Lung (tissue), 12 donors: ENCODE results near the gene BAZ1A. TPM values are rescaled to one million over a fixed set of nuclear protein-coding genes. Genes with fewer than 3 reads are reported as not detected.

Experiments
- ATAC-seq: fragments of 200-7000 bp; cut with Tn5 transposase; one replicate; pipeline ENCODE4 v1.9.1; 2020; ENCODE audit warnings: moderate number of reproducible peaks; ENCODE audit not compliant: insufficient read depth, low FRiP score
- DNase-seq, 3 donors: peaks; one replicate each; pipeline ENCODE4 v3.0.0-alpha.2; 2013 to 2017
- H3K27ac ChIP-seq, 2 donors: one replicate each; pipeline ENCODE4 v1.5.1; 2013; ENCODE audit warnings: mild to moderate bottlenecking in 2 of 2, moderate library complexity in 2 of 2, control low read depth in 1 of 2, inconsistent platforms in 1 of 2, low read depth in 1 of 2, low read length in 1 of 2
- H3K27me3 ChIP-seq, 3 donors: one replicate each; pipeline ENCODE4 v1.5.1; 2013; ENCODE audit warnings: low read length in 2 of 3; ENCODE audit not compliant: control insufficient read depth in 3 of 3, insufficient read depth in 3 of 3
- H3K36me3 ChIP-seq, 4 donors: one replicate each; pipeline ENCODE4 v1.5.1; 2013; ENCODE audit warnings: low read length in 4 of 4, mild to moderate bottlenecking in 1 of 4, moderate library complexity in 1 of 4; ENCODE audit not compliant: control insufficient read depth in 4 of 4, insufficient read depth in 4 of 4
- H3K4me1 ChIP-seq, 5 donors: one replicate each; pipeline ENCODE4 v1.5.1; 2013; ENCODE audit warnings: low read length in 5 of 5, mild to moderate bottlenecking in 2 of 5, moderate library complexity in 1 of 5; ENCODE audit not compliant: control insufficient read depth in 5 of 5, insufficient read depth in 5 of 5
- H3K4me3 ChIP-seq: one replicate; pipeline ENCODE4 v1.5.1; 2013; ENCODE audit warnings: mild to moderate bottlenecking, control low read depth, moderate library complexity
- H3K9ac ChIP-seq, 2 donors: one replicate each; pipeline ENCODE4 v1.5.1; 2013; ENCODE audit warnings: low read length in 2 of 2, control low read depth in 1 of 2; ENCODE audit not compliant: insufficient read depth in 1 of 2
- H3K9me3 ChIP-seq, 4 donors: one replicate each; pipeline ENCODE4 v1.5.1; 2013; ENCODE audit warnings: low read length in 3 of 4, mild to moderate bottlenecking in 1 of 4, moderate library complexity in 1 of 4; ENCODE audit not compliant: control insufficient read depth in 4 of 4, insufficient read depth in 3 of 4
- WGBS, 2 donors: extraction: QIAGEN DNeasy Blood & Tissue Kit; methylation state at CpG; one replicate each; pipeline ENCODE4 v1.1.7; 2013; 5-methylcytosine and 5-hydroxymethylcytosine counted together
- polyA plus RNA-seq, 2 donors: library from polyadenylated mRNA; stranded (reverse); fragments of 200-250 nt; gene quantifications; one replicate each; pipeline ENCODE4 v1.2.1, GENCODE V29; 2013
- total RNA-seq, 2 donors: library from RNA; depleted of rRNA in 1 of 2; stranded (reverse); fragments of >200 nt in 1 of 2; gene quantifications; one replicate each; pipeline ENCODE4 v1.2.1, GENCODE V29; 2014 to 2021
- TF ChIP-seq, protein P1 (sequence below): IDR thresholded peaks from 2 replicates; pipeline ENCODE4 v1.5.1; 2012; ENCODE audit warnings: mild to moderate bottlenecking; ENCODE audit errors: control extremely low read depth, extremely low read depth
- donor health status: control.
- donor health status: control.
- donor health status: Bipolar disorder and iron deficiency.
- donor health status: healthy.
- donor health status: DM: yes; HTN: yes; CAD: no.

The BAZ1A gene
- total and polyA plus RNA-seq, 4 donors: 17.2 to 52.4 (median 32.1) TPM

GRCh38 chr14:34853041-34853440 is 22.1 kb downstream of the BAZ1A start:
- Histone ChIP-seq H3K4me1 (no peaks in the 10 kb centered on the region), H3K9me3 (no peaks in the 10 kb centered on the region), H3K9ac (no peak overlapping the region), H3K27me3 (no peaks in the 10 kb centered on the region), H3K36me3 (peaks cover 2 to 9% (median 3%) of the 10 kb centered on the region in 4 donors), H3K27ac (no peak overlapping the region), H3K4me3 (no peak overlapping the region)
- no peak for ATAC-seq
- TF ChIP-seq, protein P1, sequence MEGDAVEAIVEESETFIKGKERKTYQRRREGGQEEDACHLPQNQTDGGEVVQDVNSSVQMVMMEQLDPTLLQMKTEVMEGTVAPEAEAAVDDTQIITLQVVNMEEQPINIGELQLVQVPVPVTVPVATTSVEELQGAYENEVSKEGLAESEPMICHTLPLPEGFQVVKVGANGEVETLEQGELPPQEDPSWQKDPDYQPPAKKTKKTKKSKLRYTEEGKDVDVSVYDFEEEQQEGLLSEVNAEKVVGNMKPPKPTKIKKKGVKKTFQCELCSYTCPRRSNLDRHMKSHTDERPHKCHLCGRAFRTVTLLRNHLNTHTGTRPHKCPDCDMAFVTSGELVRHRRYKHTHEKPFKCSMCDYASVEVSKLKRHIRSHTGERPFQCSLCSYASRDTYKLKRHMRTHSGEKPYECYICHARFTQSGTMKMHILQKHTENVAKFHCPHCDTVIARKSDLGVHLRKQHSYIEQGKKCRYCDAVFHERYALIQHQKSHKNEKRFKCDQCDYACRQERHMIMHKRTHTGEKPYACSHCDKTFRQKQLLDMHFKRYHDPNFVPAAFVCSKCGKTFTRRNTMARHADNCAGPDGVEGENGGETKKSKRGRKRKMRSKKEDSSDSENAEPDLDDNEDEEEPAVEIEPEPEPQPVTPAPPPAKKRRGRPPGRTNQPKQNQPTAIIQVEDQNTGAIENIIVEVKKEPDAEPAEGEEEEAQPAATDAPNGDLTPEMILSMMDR: no peak
- no peak for DNase-seq

- Histone ChIP-seq H3K36me3 (peaks cover 0 to 10% (median 3%) of the 10 kb centered on the region in 4 donors), H3K4me3 (no peak overlapping the region), H3K4me1 (no peaks in the 10 kb centered on the region), H3K9ac (no peak overlapping the region), H3K27me3 (no peaks in the 10 kb centered on the region), H3K9me3 (no peaks in the 10 kb centered on the region), H3K27ac (no peak overlapping the region)
- TF ChIP-seq, protein P1: no peak
- WGBS, 2 donors: 84 to 94% methylated on average over 2 of the region's 2 CpGs
- no peak for ATAC-seq
- no peak for DNase-seq
Observed at GRCh38 chr14:34851395-34851794, 23.8 kb downstream of the BAZ1A start.

GRCh38 chr14:34845869-34846268 is 29.3 kb downstream of the BAZ1A start:
- TF ChIP-seq, protein P1: no peak
- peaks cover 0 to 1% (median 0%) of the 10 kb centered on the region in 5 donors for H3K4me1 ChIP-seq
- H3K27ac ChIP-seq: no peak overlapping the region
- peaks cover 0 to 1% (median 0%) of the 10 kb centered on the region in 4 donors for H3K36me3 ChIP-seq
- ATAC-seq: no peak
- no peaks in the 10 kb centered on the region for H3K9me3 ChIP-seq
- no peaks in the 10 kb centered on the region for H3K27me3 ChIP-seq
- no peak overlapping the region for H3K4me3 ChIP-seq
- DNase-seq: no peak
- 93 to 100% methylated on average over 1 of the region's 1 CpG for WGBS, 2 donors
- no peak overlapping the region for H3K9ac ChIP-seq

- Histone ChIP-seq H3K27ac (peak overlapping the region in 1 of 2 donors; percentile 51), H3K4me3 (no peak overlapping the region), H3K27me3 (no peaks in the 10 kb centered on the region), H3K9me3 (no peaks in the 10 kb centered on the region), H3K36me3 (peaks cover 0 to 1% (median 0%) of the 10 kb centered on the region in 4 donors), H3K4me1 (peaks cover 0 to 1% (median 0%) of the 10 kb centered on the region in 5 donors), H3K9ac (peak overlapping the region in 1 of 2 donors; percentile 3)
- TF ChIP-seq, protein P1: no peak
- 51 to 57% methylated on average over 3 of the region's 3 CpGs for WGBS, 2 donors
- ATAC-seq (no peak), DNase-seq (peak in 2 of 3 donors; percentile 12 to 20)
Observed at GRCh38 chr14:34843011-34843554, 32.1 kb downstream of the BAZ1A start.
